Neural cell (in vitro differentiated cells): ENCODE measurements around the gene NUDT8.

Experiments used
- CTCF ChIP-seq: fragments of 450-650 bp; IDR thresholded peaks from 2 replicates; pipeline ENCODE4 v1.5.1; 2014; ENCODE audit warnings: antibody characterized with exemption, mild to moderate bottlenecking, moderate library complexity; ENCODE audit not compliant: poor library complexity, severe bottlenecking
- EP300 ChIP-seq: fragments of 450-650 bp; conservative IDR thresholded peaks from 2 replicates; pipeline ENCODE4 v1.6.1; 2014; ENCODE audit warnings: antibody characterized with exemption, mild to moderate bottlenecking, moderate library complexity; ENCODE audit not compliant: poor library complexity, severe bottlenecking
- POLR2AphosphoS5 ChIP-seq: IDR thresholded peaks from 2 replicates; pipeline ENCODE4 v1.6.1; 2012

GRCh38 chr11:67666676-67667489, 37.1 kb upstream of the NUDT8 start:
- TF ChIP-seq EP300 = no peak
- no peak for TF ChIP-seq CTCF
- TF ChIP-seq POLR2AphosphoS5 = no peak
